K562 (cell line): Measurements from ENCODE around the gene IP6K2. TPM values are rescaled to one million over a fixed set of nuclear protein-coding genes. Genes with fewer than 3 reads are reported as not detected.

Experiments used
- HDAC6 ChIP-seq: IDR thresholded peaks from 2 replicates; pipeline ENCODE4 v1.6.1; 2012; ENCODE audit warnings: low read depth, mild to moderate bottlenecking, control low read depth, inconsistent platforms, low read length, moderate library complexity
- KAT8 ChIP-seq: fragments of 450-650 bp; IDR thresholded peaks from 2 replicates; pipeline ENCODE4 v1.6.1; 2016; ENCODE audit warnings: low read depth, mild to moderate bottlenecking
- NELFE ChIP-seq: IDR thresholded peaks from 2 replicates; pipeline ENCODE4 v1.6.1; 2011; ENCODE audit warnings: mild to moderate bottlenecking; ENCODE audit not compliant: insufficient read depth, insufficient read length
- PREB ChIP-seq: sonication (generic); formaldehyde crosslinking; IDR thresholded peaks from 2 replicates; pipeline ENCODE4 v1.8.1; 2023; ENCODE audit warnings: mild to moderate bottlenecking, missing genetic modification reagents
- RUNX1 ChIP-seq: sonication (generic); IDR thresholded peaks from 2 replicates; pipeline ENCODE4 v1.6.1; 2016; ENCODE audit warnings: antibody characterized with exemption, low read depth
- ZNF175 ChIP-seq: fragments of 200-800 bp; sonication (Bioruptor generic); IDR thresholded peaks from 2 replicates; pipeline ENCODE4 v1.6.1; 2016; ENCODE audit warnings: low read depth, mild to moderate bottlenecking, missing genetic modification characterization, missing compliant biosample characterization
- ZNF253 ChIP-seq: fragments of 250-450 bp; sonication (Bioruptor Pico); conservative IDR thresholded peaks from 2 replicates; pipeline ENCODE4 v1.6.1; 2021; ENCODE audit warnings: mild to moderate bottlenecking
- ZNF551 ChIP-seq: fragments of 250-450 bp; sonication (Bioruptor Pico); IDR thresholded peaks from 2 replicates; pipeline ENCODE4 v1.5.0; 2021; ENCODE audit warnings: mild to moderate bottlenecking, moderate library complexity
- ZNF644 ChIP-seq: fragments of 200-800 bp; sonication (Bioruptor generic); IDR thresholded peaks from 2 replicates; pipeline ENCODE4 v1.6.1; 2016; ENCODE audit warnings: low read depth, missing genetic modification characterization, missing compliant biosample characterization
- ZNF780A ChIP-seq: fragments of 250-450 bp; sonication (Bioruptor Pico); IDR thresholded peaks from 2 replicates; pipeline ENCODE4 v1.5.0; 2021; ENCODE audit warnings: mild to moderate bottlenecking
- polyA plus RNA-seq, 8 experiments: library from polyadenylated mRNA; depleted of rRNA in 4 of 8; stranded (reverse) in 5 of 8; unstranded in 3 of 8; fragments of >200 nt; fragmentation: Nextera tagmentation in 2 of 8; fragmentation: Illumina TruSeq in 1 of 8; extraction: Ambion mirVana in 2 of 8; extraction: Trizol in 1 of 8; gene quantifications; 2 replicates each; pipeline versions ENCODE4 v1.2.1 to v1.2.3, GENCODE V29; 2011 to 2014; ENCODE audit warnings: inconsistent platforms in 1 of 8, missing spikeins in 1 of 8
- total RNA-seq, 7 experiments: library from RNA; depleted of rRNA in 6 of 7; stranded (reverse); fragments of >200 nt in 6 of 7; fragmentation: Illumina TruSeq in 2 of 7; extraction: Trizol in 2 of 7; gene quantifications; 2 replicates each; pipeline versions ENCODE4 v1.2.1 to v1.2.3, GENCODE V29; 2011 to 2021; ENCODE audit warnings: low replicate concordance in 1 of 7
- TF ChIP-seq, protein P1 (sequence below), 2 experiments: fragments of 450-650 bp; IDR thresholded peaks; 2 replicates each; pipeline ENCODE4 v1.6.1; 2016; ENCODE audit warnings: mild to moderate bottlenecking in 2 of 2, borderline replicate concordance in 1 of 2, low read depth in 1 of 2, moderate library complexity in 1 of 2
- TF ChIP-seq, protein P2 (sequence below): fragments of 200-400 bp; formaldehyde crosslinking; IDR thresholded peaks from 2 replicates; pipeline ENCODE4 v1.6.1; 2017; ENCODE audit warnings: mild to moderate bottlenecking, low read depth, low read length, moderate library complexity

IP6K2 gene
- total and polyA plus RNA-seq, 9 of the 15 experiments (the other 6 are each of a cell fraction or from before 2014, with no cell fraction given) = 19.6 to 78.1 (median 48.0) TPM

GRCh38 chr3:48739955-48740823 is 23.2 kb upstream of the IP6K2 start (continued):
- TF ChIP-seq, protein P1, sequence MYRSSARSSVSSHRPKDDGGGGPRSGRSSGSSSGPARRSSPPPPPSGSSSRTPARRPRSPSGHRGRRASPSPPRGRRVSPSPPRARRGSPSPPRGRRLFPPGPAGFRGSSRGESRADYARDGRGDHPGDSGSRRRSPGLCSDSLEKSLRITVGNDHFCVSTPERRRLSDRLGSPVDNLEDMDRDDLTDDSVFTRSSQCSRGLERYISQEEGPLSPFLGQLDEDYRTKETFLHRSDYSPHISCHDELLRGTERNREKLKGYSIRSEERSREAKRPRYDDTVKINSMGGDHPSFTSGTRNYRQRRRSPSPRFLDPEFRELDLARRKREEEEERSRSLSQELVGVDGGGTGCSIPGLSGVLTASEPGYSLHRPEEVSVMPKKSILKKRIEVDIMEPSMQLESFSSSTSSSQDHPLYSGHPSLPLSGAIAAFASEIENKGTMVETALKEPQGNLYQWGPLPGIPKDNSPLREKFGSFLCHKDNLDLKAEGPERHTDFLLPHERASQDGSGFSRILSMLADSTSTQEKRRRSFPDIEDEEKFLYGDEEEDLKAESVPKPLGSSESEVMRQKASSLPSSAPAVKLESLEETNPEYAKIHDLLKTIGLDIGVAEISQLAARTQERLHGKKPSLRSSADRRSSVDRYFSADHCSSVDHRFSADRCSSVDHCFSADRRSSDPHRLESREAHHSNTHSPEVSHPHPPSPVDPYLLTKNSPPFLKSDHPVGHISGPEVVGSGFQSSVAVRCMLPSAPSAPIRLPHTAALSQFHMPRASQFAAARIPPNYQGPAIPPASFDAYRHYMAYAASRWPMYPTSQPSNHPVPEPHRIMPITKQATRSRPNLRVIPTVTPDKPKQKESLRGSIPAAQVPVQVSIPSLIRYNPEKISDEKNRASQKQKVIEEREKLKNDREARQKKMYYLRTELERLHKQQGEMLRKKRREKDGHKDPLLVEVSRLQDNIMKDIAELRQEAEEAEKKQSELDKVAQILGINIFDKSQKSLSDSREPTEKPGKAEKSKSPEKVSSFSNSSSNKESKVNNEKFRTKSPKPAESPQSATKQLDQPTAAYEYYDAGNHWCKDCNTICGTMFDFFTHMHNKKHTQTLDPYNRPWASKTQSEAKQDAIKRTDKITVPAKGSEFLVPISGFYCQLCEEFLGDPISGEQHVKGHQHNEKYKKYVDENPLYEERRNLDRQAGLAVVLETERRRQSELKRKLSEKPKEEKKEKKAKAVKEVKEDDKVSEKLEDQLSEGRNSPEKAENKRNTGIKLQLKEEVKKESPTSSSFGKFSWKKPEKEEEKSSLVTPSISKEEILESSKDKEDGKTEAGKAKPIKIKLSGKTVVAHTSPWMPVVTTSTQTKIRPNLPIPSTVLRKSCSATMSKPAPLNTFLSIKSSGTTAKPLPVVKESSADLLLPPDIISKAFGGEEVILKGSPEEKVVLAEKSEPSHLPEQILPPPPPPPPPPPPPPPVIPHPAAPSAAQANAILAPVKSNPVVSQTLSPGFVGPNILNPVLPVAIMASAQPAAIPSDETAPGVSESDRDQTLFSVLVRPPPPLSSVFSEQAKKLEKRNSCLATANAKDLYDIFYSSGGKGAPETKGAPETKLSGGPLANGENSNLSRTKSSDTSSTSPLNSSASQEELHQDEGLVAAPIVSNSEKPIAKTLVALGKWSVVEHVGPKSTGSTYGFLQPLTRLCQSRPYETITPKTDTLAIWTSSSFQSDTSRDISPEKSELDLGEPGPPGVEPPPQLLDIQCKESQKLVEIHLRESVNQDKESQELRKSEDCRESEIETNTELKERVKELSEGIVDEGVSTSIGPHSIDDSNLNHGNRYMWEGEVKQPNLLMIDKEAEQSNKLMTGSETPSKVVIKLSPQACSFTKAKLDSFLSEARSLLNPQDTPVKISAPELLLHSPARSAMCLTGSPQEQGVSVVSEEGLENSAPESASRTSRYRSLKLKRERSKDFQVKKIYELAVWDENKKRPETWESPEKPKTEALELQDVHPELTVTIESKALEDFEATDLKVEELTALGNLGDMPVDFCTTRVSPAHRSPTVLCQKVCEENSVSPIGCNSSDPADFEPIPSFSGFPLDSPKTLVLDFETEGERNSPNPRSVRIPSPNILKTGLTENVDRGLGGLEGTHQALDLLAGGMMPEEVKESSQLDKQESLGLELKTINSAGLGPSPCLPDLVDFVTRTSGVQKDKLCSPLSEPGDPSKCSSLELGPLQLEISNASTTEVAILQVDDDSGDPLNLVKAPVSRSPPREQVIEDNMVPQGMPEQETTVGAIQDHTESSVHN (IDR thresholded peaks at IDR 0.05; ENCODE audit: borderline replicate concordance in 1 of 2, low read depth in 1 of 2) = no peak
- TF ChIP-seq ZNF175 (CRISPR knock-in tag) = no peak
- no peak for TF ChIP-seq ZNF253 (CRISPR knock-in tag)
- no peak for TF ChIP-seq ZNF644 (tag)
- no peak for TF ChIP-seq ZNF551 (CRISPR knock-in tag)
- TF ChIP-seq ZNF780A (CRISPR knock-in tag) = no peak
- no peak for TF ChIP-seq HDAC6
- no peak for TF ChIP-seq NELFE
- TF ChIP-seq PREB = no peak
- no peak for TF ChIP-seq KAT8
- TF ChIP-seq RUNX1 = no peak
- TF ChIP-seq, protein P2, sequence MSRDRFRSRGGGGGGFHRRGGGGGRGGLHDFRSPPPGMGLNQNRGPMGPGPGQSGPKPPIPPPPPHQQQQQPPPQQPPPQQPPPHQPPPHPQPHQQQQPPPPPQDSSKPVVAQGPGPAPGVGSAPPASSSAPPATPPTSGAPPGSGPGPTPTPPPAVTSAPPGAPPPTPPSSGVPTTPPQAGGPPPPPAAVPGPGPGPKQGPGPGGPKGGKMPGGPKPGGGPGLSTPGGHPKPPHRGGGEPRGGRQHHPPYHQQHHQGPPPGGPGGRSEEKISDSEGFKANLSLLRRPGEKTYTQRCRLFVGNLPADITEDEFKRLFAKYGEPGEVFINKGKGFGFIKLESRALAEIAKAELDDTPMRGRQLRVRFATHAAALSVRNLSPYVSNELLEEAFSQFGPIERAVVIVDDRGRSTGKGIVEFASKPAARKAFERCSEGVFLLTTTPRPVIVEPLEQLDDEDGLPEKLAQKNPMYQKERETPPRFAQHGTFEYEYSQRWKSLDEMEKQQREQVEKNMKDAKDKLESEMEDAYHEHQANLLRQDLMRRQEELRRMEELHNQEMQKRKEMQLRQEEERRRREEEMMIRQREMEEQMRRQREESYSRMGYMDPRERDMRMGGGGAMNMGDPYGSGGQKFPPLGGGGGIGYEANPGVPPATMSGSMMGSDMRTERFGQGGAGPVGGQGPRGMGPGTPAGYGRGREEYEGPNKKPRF = no peak
